ENCODE data around the gene MRPL30. TPM values are rescaled to one million over a fixed set of nuclear protein-coding genes. Genes with fewer than 3 reads are reported as not detected.
"Not testable (repeated sequence)": the region's sequence is repeated elsewhere in the genome, so short reads cannot be mapped to it uniquely, and the experiment has no call there.

The MRPL30 gene
- polyA plus RNA-seq, 1 of the 3 experiments (the other 2 are of a cell fraction): 14.9 TPM

- Histone ChIP-seq H3K36me3 (replicated peaks in 1 of 2; ENCODE audit: control insufficient read depth in 1 of 2, insufficient read depth in 2 of 2, low read length in 1 of 2) (peaks cover 13 to 22% of the 10 kb centered on the region in 2 experiments), H3K27me3 (ENCODE audit: insufficient read depth) (no peaks in the 10 kb centered on the region), H3K4me1 (ENCODE audit: control insufficient read depth in 1 of 2, insufficient read depth in 2 of 2, low read depth in 1 of 2, low read length in 1 of 2) (no peaks in the 10 kb centered on the region), H2AFZ (ENCODE audit: low read depth) (no peak overlapping the region), H3K27ac (ENCODE audit: low read depth in 2 of 2, low read length in 1 of 2) (no peak overlapping the region), H3K79me2 (ENCODE audit: insufficient read depth) (peaks cover 75% of the 10 kb centered on the region), H3K4me2 (no peak overlapping the region), H3K9me3 (no peaks in the 10 kb centered on the region), H3K4me3 (ENCODE audit: low read depth in 2 of 2, low read length in 1 of 2) (no peak overlapping the region), H3K9ac (no peak overlapping the region), H3F3A (replicated peaks; ENCODE audit: insufficient read depth) (no peaks in the 10 kb centered on the region), H4K20me1 (ENCODE audit: insufficient read depth) (peaks cover 10% of the 10 kb centered on the region; the same call in 1 of the 2 replicates), H3K9me2 (no peaks in the 10 kb centered on the region)
- CTCF ChIA-PET: no interaction called here
- WGBS (ENCODE audit: low lambda C conversion rate): 98% methylated on average over 3 of the region's 3 CpGs
- POLR2A ChIA-PET: no interaction called here
- DNase-seq: no peak
- TF ChIP-seq RFX5 (IDR thresholded peaks at IDR 0.05; ENCODE audit: low read length) (no peak), RXRA (IDR thresholded peaks at IDR 0.05; ENCODE audit: borderline replicate concordance, low read depth) (no peak), NFIC (IDR thresholded peaks at IDR 0.05; ENCODE audit: borderline replicate concordance) (no peak), CHD2 (IDR thresholded peaks at IDR 0.05; ENCODE audit: low read length, partially characterized antibody) (no peak)
Observed at GRCh38 chr2:99188357-99188756, 7.4 kb downstream of the MRPL30 start.

GRCh38 chr2:99190548-99190947 lies 9.6 kb downstream of the MRPL30 start:
- peaks cover 55% of the 10 kb centered on the region for H3K79me2 ChIP-seq (ENCODE audit: insufficient read depth)
- TF ChIP-seq GABPA (IDR thresholded peaks at IDR 0.05; ENCODE audit: low read depth) (no peak), CTCF (IDR thresholded peaks at IDR 0.05) (peak; percentile 33; the same call in 1 of the 2 replicates), ZBTB33 (IDR thresholded peaks at IDR 0.05; ENCODE audit: borderline replicate concordance, low read depth) (no peak), GATA2 (CRISPR knock-in tag; IDR thresholded peaks at IDR 0.05) (no peak), TCF12 (IDR thresholded peaks at IDR 0.05) (no peak)
- H3K4me3 ChIP-seq (ENCODE audit: low read depth in 2 of 2, low read length in 1 of 2): no peak overlapping the region
- H2AFZ ChIP-seq (ENCODE audit: low read depth): no peak overlapping the region
- POLR2A ChIA-PET: no interaction called here
- peaks cover 2% of the 10 kb centered on the region; the same call in 1 of the 2 replicates for H4K20me1 ChIP-seq (ENCODE audit: insufficient read depth)
- H3K4me2 ChIP-seq: no peak overlapping the region
- H3K27me3 ChIP-seq (ENCODE audit: insufficient read depth): no peaks in the 10 kb centered on the region
- H3F3A ChIP-seq (replicated peaks; ENCODE audit: insufficient read depth): no peaks in the 10 kb centered on the region
- no peak overlapping the region for H3K9ac ChIP-seq
- H3K27ac ChIP-seq (ENCODE audit: low read depth in 2 of 2, low read length in 1 of 2): no peak overlapping the region
- peaks cover 25 to 38% of the 10 kb centered on the region in 2 experiments for H3K36me3 ChIP-seq (replicated peaks in 1 of 2; ENCODE audit: control insufficient read depth in 1 of 2, insufficient read depth in 2 of 2, low read length in 1 of 2)
- 60% methylated on average over 1 of the region's 1 CpG for WGBS (ENCODE audit: low lambda C conversion rate)
- no peaks in the 10 kb centered on the region for H3K4me1 ChIP-seq (ENCODE audit: control insufficient read depth in 1 of 2, insufficient read depth in 2 of 2, low read depth in 1 of 2, low read length in 1 of 2)
- no peaks in the 10 kb centered on the region for H3K9me2 ChIP-seq
- no peak for DNase-seq
- no peaks in the 10 kb centered on the region for H3K9me3 ChIP-seq
- CTCF ChIA-PET: interaction anchor here (0.9 kb wide), 1 partner anchor 147 kb away, joined by 3 read pairs; the partner anchor contains the start of gene EIF5B

- CTCF ChIA-PET; H3K4me3 ChIP-seq (ENCODE audit: low read depth in 2 of 2, low read length in 1 of 2); H3K4me1 ChIP-seq (ENCODE audit: control insufficient read depth in 1 of 2, insufficient read depth in 2 of 2, low read depth in 1 of 2, low read length in 1 of 2); H3K9me2 ChIP-seq; H3K27me3 ChIP-seq (ENCODE audit: insufficient read depth); H4K20me1 ChIP-seq (ENCODE audit: insufficient read depth); H3K4me2 ChIP-seq; H3K9me3 ChIP-seq; H2AFZ ChIP-seq (ENCODE audit: low read depth); POLR2A ChIA-PET; H3F3A ChIP-seq (replicated peaks; ENCODE audit: insufficient read depth); H3K9ac ChIP-seq; DNase-seq; H3K27ac ChIP-seq (ENCODE audit: low read depth in 2 of 2, low read length in 1 of 2): not testable (repeated sequence)
- 97% methylated on average over 4 of the region's 4 CpGs for WGBS (ENCODE audit: low lambda C conversion rate)
- Histone ChIP-seq H3K36me3 (replicated peaks in 1 of 2; ENCODE audit: control insufficient read depth in 1 of 2, insufficient read depth in 2 of 2, low read length in 1 of 2) (peaks cover 35 to 54% of the 10 kb centered on the region in 2 experiments), H3K79me2 (ENCODE audit: insufficient read depth) (peaks cover 37% of the 10 kb centered on the region)
Observed at GRCh38 chr2:99192364-99192763, 11.4 kb downstream of the MRPL30 start.

Measured in SK-N-SH (cell line).